Measurements from ENCODE around the gene HDGFL3. TPM values are rescaled to one million over a fixed set of nuclear protein-coding genes. Genes with fewer than 3 reads are reported as not detected.

The HDGFL3 gene
- polyA plus RNA-seq, 2 of the 4 experiments (the other 2 are of a cell fraction) = 47.4 to 91.2 TPM

DNA sequence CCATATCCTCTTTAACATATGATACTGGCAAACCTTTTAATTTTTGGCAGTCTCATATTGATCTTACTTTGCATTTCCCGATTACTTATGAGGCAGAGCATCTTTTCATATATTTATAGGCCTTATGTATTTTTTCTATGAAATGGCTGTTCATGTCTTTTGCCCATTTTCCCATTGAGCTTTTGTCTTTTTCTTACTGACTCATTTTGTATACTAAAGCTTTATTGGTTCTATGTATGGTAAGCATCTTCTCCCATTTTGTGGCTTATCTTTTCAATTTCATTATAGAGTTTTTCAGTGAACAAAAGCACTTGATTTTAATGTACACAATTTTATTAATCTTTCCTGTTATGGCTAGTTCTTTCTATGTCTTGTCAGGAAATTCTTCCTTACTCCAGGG, 17.2 kb downstream of the HDGFL3 start:
- H3K9me3 ChIP-seq = no peaks in the 10 kb centered on the region
- 94% methylated on average over 1 of the region's 1 CpG for WGBS (ENCODE audit: missing lambda C conversion rate)
- no peak overlapping the region for H3K4me3 ChIP-seq
- H3K4me1 ChIP-seq = peaks cover 15% of the 10 kb centered on the region
- FAIRE-seq (no peak), ATAC-seq (no peak), DNase-seq (ENCODE audit: low read depth in 1 of 2, low spot score in 1 of 2) (no peak)
- H3K27ac ChIP-seq = no peak overlapping the region
- no peak for TF ChIP-seq FOXS1 (CRISPR knock-in tag; IDR thresholded peaks at IDR 0.05)
- TF ChIP-seq NPAS2 (CRISPR knock-in tag; IDR thresholded peaks at IDR 0.05; ENCODE audit: borderline replicate concordance) = no peak
- TF ChIP-seq MYC (IDR thresholded peaks at IDR 0.05; ENCODE audit: borderline replicate concordance, low read length) = no peak
- TF ChIP-seq ESRRA (IDR thresholded peaks at IDR 0.05; ENCODE audit: borderline replicate concordance, low read length) = no peak
- TF ChIP-seq HDAC2 (IDR thresholded peaks at IDR 0.05) = no peak
- TF ChIP-seq KDM5A (IDR thresholded peaks at IDR 0.05) = no peak
- TF ChIP-seq ZSCAN20 (CRISPR knock-in tag; IDR thresholded peaks at IDR 0.05) = no peak
- TF ChIP-seq ZFP36 (IDR thresholded peaks at IDR 0.05; ENCODE audit: borderline replicate concordance, partially characterized antibody) = no peak
- TF ChIP-seq ZC3H11A (IDR thresholded peaks at IDR 0.05) = no peak
- TF ChIP-seq, protein P1, sequence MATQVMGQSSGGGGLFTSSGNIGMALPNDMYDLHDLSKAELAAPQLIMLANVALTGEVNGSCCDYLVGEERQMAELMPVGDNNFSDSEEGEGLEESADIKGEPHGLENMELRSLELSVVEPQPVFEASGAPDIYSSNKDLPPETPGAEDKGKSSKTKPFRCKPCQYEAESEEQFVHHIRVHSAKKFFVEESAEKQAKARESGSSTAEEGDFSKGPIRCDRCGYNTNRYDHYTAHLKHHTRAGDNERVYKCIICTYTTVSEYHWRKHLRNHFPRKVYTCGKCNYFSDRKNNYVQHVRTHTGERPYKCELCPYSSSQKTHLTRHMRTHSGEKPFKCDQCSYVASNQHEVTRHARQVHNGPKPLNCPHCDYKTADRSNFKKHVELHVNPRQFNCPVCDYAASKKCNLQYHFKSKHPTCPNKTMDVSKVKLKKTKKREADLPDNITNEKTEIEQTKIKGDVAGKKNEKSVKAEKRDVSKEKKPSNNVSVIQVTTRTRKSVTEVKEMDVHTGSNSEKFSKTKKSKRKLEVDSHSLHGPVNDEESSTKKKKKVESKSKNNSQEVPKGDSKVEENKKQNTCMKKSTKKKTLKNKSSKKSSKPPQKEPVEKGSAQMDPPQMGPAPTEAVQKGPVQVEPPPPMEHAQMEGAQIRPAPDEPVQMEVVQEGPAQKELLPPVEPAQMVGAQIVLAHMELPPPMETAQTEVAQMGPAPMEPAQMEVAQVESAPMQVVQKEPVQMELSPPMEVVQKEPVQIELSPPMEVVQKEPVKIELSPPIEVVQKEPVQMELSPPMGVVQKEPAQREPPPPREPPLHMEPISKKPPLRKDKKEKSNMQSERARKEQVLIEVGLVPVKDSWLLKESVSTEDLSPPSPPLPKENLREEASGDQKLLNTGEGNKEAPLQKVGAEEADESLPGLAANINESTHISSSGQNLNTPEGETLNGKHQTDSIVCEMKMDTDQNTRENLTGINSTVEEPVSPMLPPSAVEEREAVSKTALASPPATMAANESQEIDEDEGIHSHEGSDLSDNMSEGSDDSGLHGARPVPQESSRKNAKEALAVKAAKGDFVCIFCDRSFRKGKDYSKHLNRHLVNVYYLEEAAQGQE (IDR thresholded peaks at IDR 0.05) = no peak
- TF ChIP-seq CBX8 (IDR thresholded peaks at IDR 0.05) = no peak
- ChIA-PET POLR2A (no interaction called here), CTCF (interaction anchor here (2.0 kb wide), 1 partner anchor 11 kb away, joined by 4 read pairs; no protein-coding TSS in a partner anchor)
- H3K4me2 ChIP-seq = no peak overlapping the region

DNA sequence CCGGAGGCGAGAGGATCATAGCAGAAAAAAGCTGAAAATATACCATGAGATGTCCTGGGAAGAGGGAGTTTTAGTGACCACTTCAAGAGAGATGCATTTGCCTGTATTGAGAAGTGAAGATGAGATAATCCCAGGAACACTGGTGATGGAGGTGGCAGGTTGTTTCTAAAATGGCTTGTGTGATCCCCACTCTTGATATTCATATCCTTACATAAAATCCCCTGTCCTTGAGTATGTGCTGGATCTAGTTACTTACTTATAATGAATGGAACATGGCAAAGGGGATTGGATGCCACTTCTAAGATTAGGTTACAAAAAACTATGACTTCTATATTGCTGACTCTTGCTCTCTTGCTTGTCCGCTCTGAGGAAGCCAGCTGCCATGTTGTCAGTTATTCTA, 22.1 kb downstream of the HDGFL3 start:
- FAIRE-seq = no peak
- no peak for DNase-seq (ENCODE audit: low read depth in 1 of 2, low spot score in 1 of 2)
- Histone ChIP-seq H3K4me2 (no peak overlapping the region), H3K4me3 (no peak overlapping the region), H3K27ac (no peak overlapping the region), H3K9me3 (no peaks in the 10 kb centered on the region), H3K4me1 (no peaks in the 10 kb centered on the region)
- ChIA-PET POLR2A (no interaction called here), CTCF (interaction anchor here (0.6 kb wide), 1 partner anchor 160 kb away, joined by 3 read pairs; no protein-coding TSS in a partner anchor)
- WGBS (ENCODE audit: missing lambda C conversion rate) = 96% methylated on average over 3 of the region's 3 CpGs
- ATAC-seq = no peak
- TF ChIP-seq FOXS1 (CRISPR knock-in tag; IDR thresholded peaks at IDR 0.05) (no peak), MAFK (IDR thresholded peaks at IDR 0.05; ENCODE audit: partially characterized antibody) (no peak), HOXB5 (CRISPR knock-in tag; IDR thresholded peaks at IDR 0.05) (no peak), FOSB (CRISPR knock-in tag; IDR thresholded peaks at IDR 0.05) (no peak), EP300 (IDR thresholded peaks at IDR 0.05) (no peak)

DNA sequence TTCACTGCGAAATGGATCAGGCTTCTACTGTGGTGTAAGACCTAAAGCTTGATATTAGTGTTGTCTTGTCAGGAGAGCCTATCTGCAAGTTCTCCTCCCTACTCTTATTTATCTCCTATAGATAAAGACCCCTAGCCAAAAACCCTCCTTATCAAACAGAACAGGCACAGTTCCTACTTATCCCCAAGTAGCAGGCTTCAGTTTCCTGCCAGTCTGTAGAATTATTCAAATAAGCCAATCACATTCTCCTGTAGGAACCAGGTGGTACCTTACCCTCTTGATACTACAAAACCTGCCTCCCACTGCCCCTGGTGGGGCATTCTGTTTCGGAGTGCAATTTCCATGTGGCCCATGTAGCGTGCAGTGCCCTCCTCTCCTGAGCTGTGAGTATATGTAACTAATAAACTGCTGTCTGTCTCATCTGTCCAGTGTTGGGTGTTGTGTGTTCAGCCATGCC, 28.7 kb downstream of the HDGFL3 start:
- ATAC-seq (peak in 1 of 2 experiments; percentile 49; a peak in 1 of 6 replicates), FAIRE-seq (no peak), DNase-seq (ENCODE audit: low read depth in 1 of 2, low spot score in 1 of 2) (no peak)
- CTCF ChIA-PET = no interaction called here
- Histone ChIP-seq H3K9me3 (no peaks in the 10 kb centered on the region), H3K4me3 (no peak overlapping the region), H3K4me1 (no peaks in the 10 kb centered on the region), H3K4me2 (no peak overlapping the region), H3K27ac (no peak overlapping the region)
- 98% methylated on average over 3 of the region's 3 CpGs for WGBS (ENCODE audit: missing lambda C conversion rate)
- POLR2A ChIA-PET = no interaction called here
- TF ChIP-seq FOSB (CRISPR knock-in tag; IDR thresholded peaks at IDR 0.05) (no peak), RNF2 (IDR thresholded peaks at IDR 0.05; ENCODE audit: borderline replicate concordance, low read depth) (no peak)

DNA sequence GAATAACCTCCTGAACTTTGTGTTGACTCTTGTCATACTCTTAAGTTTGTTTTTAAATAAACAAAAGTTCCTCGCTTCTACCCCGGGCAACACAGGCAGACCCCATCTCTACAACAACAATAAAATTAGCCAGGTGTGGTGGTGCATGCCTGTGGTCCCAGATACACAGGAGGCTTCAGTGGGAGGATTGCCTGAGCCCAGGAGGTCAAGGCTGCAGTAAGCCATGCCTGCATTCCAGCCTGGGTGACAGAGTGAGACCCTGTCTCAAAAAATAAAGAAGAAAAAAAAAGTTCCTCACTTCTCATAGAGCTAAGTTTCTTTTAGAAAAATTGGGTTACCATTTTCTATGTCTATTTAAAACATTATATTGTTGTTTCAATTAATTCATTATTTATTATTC, 29.2 kb downstream of the HDGFL3 start:
- no peaks in the 10 kb centered on the region for H3K9me3 ChIP-seq
- POLR2A ChIA-PET = no interaction called here
- FAIRE-seq (no peak), ATAC-seq (no peak), DNase-seq (ENCODE audit: low read depth in 1 of 2, low spot score in 1 of 2) (no peak)
- CTCF ChIA-PET = no interaction called here
- no peak overlapping the region for H3K4me2 ChIP-seq
- WGBS (ENCODE audit: missing lambda C conversion rate) = 88% methylated on average over 2 of the region's 2 CpGs
- H3K4me1 ChIP-seq = no peaks in the 10 kb centered on the region
- H3K27ac ChIP-seq = no peak overlapping the region
- no peak overlapping the region for H3K4me3 ChIP-seq
- TF ChIP-seq ESRRA (IDR thresholded peaks at IDR 0.05; ENCODE audit: borderline replicate concordance, low read length) (no peak), MYC (IDR thresholded peaks at IDR 0.05; ENCODE audit: borderline replicate concordance, low read length) (no peak), SMC3 (IDR thresholded peaks at IDR 0.05) (no peak), FOSL2 (IDR thresholded peaks at IDR 0.05) (no peak), FOSL2 (CRISPR knock-in tag; IDR thresholded peaks at IDR 0.05) (no peak), FOSB (CRISPR knock-in tag; IDR thresholded peaks at IDR 0.05) (no peak), JUN (IDR thresholded peaks at IDR 0.05) (no peak), RARB (CRISPR knock-in tag; IDR thresholded peaks at IDR 0.05) (no peak), RAD21 (conservative IDR thresholded peaks at IDR 0.05 in 1 of 2, IDR thresholded peaks at IDR 0.05 in 1 of 2) (no peak), JUNB (IDR thresholded peaks at IDR 0.05) (no peak)
- TF ChIP-seq, protein P2, sequence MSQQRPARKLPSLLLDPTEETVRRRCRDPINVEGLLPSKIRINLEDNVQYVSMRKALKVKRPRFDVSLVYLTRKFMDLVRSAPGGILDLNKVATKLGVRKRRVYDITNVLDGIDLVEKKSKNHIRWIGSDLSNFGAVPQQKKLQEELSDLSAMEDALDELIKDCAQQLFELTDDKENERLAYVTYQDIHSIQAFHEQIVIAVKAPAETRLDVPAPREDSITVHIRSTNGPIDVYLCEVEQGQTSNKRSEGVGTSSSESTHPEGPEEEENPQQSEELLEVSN (IDR thresholded peaks at IDR 0.05; ENCODE audit: borderline replicate concordance, low read depth) = no peak
- TF ChIP-seq, protein P3, sequence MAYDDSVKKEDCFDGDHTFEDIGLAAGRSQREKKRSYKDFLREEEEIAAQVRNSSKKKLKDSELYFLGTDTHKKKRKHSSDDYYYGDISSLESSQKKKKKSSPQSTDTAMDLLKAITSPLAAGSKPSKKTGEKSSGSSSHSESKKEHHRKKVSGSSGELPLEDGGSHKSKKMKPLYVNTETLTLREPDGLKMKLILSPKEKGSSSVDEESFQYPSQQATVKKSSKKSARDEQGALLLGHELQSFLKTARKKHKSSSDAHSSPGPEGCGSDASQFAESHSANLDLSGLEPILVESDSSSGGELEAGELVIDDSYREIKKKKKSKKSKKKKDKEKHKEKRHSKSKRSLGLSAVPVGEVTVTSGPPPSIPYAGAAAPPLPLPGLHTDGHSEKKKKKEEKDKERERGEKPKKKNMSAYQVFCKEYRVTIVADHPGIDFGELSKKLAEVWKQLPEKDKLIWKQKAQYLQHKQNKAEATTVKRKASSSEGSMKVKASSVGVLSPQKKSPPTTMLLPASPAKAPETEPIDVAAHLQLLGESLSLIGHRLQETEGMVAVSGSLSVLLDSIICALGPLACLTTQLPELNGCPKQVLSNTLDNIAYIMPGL (CRISPR knock-in tag; IDR thresholded peaks at IDR 0.05; ENCODE audit: borderline replicate concordance) = no peak
- TF ChIP-seq, protein P4, sequence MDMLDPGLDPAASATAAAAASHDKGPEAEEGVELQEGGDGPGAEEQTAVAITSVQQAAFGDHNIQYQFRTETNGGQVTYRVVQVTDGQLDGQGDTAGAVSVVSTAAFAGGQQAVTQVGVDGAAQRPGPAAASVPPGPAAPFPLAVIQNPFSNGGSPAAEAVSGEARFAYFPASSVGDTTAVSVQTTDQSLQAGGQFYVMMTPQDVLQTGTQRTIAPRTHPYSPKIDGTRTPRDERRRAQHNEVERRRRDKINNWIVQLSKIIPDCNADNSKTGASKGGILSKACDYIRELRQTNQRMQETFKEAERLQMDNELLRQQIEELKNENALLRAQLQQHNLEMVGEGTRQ (IDR thresholded peaks at IDR 0.05) = no peak
